ENCODE measurements around the gene ERVW-1.

ERVW-1 gene

GRCh38 chr7:92421676-92422435 lies 55.9 kb downstream of the ERVW-1 start:
- no peak for DNase-seq

All from DMS 273 treated with DMSO at 0.1 percent for 48 hours (cell line).